D721Med (cell line): ENCODE measurements around the gene LHFPL2.

Experiments used
- DNase-seq: peaks from one replicate; pipeline ENCODE4 v3.0.0; 2011; ENCODE audit warnings: low spot score; ENCODE audit not compliant: insufficient read length
- FAIRE-seq: peaks from 2 replicates; lab custom pipeline; 2011; peaks lifted over from hg19 to GRCh38; lab: Jason Lieb, UNC
- TF ChIP-seq, protein P1 (sequence below): IDR thresholded peaks from 2 replicates; pipeline ENCODE4 v1.5.1; 2012; ENCODE audit warnings: mild to moderate bottlenecking, control low read depth; ENCODE audit not compliant: insufficient read depth; ENCODE audit errors: missing control alignments

LHFPL2 gene

DNA sequence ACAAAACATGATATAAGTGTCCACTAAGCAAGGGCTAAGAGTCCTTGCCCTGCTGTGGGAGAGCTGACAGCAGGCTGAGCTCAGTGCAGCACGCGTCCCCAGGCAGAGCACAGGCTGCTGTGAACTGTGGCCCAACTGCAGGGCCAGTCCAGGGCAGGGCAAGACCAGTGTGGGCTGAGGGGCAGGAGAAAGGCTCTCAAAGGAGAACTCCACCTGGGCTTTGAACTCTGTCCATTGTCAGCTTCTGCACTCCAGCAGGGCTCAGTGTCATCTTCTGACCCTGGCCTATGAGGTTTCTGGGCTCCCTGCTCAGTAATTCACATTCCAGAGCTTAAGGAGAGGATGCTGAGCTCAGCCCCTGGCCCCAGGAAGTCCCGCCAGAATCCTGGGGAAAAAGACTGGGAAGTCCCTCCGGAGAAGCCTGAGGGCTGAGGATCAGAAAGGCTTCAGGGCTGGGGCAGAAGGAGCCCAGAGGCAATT is 37.4 kb downstream of the LHFPL2 start:
- TF ChIP-seq, protein P1, sequence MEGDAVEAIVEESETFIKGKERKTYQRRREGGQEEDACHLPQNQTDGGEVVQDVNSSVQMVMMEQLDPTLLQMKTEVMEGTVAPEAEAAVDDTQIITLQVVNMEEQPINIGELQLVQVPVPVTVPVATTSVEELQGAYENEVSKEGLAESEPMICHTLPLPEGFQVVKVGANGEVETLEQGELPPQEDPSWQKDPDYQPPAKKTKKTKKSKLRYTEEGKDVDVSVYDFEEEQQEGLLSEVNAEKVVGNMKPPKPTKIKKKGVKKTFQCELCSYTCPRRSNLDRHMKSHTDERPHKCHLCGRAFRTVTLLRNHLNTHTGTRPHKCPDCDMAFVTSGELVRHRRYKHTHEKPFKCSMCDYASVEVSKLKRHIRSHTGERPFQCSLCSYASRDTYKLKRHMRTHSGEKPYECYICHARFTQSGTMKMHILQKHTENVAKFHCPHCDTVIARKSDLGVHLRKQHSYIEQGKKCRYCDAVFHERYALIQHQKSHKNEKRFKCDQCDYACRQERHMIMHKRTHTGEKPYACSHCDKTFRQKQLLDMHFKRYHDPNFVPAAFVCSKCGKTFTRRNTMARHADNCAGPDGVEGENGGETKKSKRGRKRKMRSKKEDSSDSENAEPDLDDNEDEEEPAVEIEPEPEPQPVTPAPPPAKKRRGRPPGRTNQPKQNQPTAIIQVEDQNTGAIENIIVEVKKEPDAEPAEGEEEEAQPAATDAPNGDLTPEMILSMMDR = no peak
- no peak for FAIRE-seq
- no peak for DNase-seq

DNA sequence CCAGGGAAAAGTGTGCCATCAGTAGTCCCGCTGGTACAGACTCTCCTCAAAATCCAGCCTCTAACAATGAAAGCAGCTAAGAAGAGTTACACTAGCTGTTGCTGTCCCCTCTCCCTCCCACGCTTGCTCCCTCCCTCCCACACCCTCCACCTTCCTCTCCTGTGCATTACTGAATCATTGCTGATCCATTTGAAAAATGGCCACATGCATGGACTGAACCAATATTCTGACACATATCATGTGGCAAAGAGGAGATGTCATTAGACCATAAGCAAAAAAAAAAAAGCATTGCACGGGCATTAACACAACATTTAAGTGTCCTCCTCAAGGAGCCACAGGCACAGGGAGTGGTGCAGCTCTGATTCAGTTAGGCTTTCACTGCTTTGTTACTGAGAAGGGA is 37.9 kb downstream of the LHFPL2 start:
- FAIRE-seq = no peak
- TF ChIP-seq, protein P1 = no peak
- no peak for DNase-seq

- DNase-seq = no peak
- TF ChIP-seq, protein P1 = no peak
- FAIRE-seq = no peak
These were observed 38.4 kb downstream of the LHFPL2 start for GRCh38 chr5:78610163-78610583.

DNA sequence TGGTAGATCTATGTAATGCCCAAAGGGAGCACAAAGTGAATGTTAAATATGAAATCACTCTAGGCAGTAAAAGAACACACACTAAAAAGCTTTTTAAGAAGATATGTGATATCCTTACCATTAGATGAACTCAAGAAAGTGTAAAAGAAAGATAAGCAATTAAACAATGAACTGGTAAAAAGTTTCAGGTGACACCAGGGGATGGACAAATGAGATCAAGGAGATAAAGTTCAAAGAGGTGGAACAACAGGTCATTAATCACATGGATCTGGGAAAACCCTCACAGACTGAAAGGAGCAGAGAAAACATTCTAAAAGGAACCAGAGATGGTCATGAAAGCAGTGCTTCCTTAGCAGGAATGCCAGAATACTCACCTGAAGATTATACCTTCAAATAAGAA is 40.7 kb downstream of the LHFPL2 start:
- TF ChIP-seq, protein P1 = no peak
- FAIRE-seq = no peak
- DNase-seq = no peak

GRCh38 chr5:78606241-78606640 is 42.3 kb downstream of the LHFPL2 start:
- FAIRE-seq = peak; percentile 75
- TF ChIP-seq, protein P1 = no peak
- DNase-seq = no peak

DNA sequence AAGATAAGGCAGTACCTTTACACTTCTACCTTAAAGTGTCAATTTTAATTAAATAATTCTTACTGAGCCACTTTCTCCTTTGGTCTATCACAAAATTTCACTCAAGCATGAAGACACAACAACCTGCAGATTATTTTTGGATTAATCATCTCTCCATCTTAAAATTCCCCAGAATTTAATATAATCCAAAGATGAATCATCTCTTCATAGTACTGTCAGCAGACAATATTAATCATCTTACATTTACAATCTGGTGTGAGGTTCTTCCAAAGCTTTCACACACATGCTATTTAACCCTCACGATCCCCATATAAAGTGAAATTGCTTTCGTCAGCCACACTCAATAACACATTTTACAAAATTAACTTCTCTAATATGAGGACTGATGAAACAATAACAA is 43.0 kb downstream of the LHFPL2 start:
- TF ChIP-seq, protein P1 = no peak
- FAIRE-seq = peak; percentile 48
- no peak for DNase-seq

- TF ChIP-seq, protein P1 = no peak
- FAIRE-seq = peak; percentile 88
- DNase-seq = no peak
These were observed 43.8 kb downstream of the LHFPL2 start for GRCh38 chr5:78604689-78605285.
